K562 (cell line): Measurements from ENCODE around the gene FOXK2. TPM values are rescaled to one million over a fixed set of nuclear protein-coding genes. Genes with fewer than 3 reads are reported as not detected.

Source experiments
- BACH1 ChIP-seq: fragments of 200-800 bp; sonication (Bioruptor generic); IDR thresholded peaks from 2 replicates; pipeline ENCODE4 v1.6.1; 2016; ENCODE audit warnings: missing genetic modification characterization, missing compliant biosample characterization
- HDAC1 ChIP-seq, 2 experiments: fragments of 450-650 bp; IDR thresholded peaks; 2 replicates each; pipeline ENCODE4 v1.6.1; 2016 to 2017; ENCODE audit warnings: inconsistent platforms in 1 of 2, mild to moderate bottlenecking in 1 of 2, moderate library complexity in 1 of 2
- KLF13 ChIP-seq: fragments of 450-650 bp; IDR thresholded peaks from 2 replicates; pipeline ENCODE4 v1.6.1; 2016; ENCODE audit warnings: missing genetic modification characterization, low read depth, mild to moderate bottlenecking, missing compliant biosample characterization, moderate library complexity, borderline replicate concordance
- MITF ChIP-seq: IDR thresholded peaks from 2 replicates; pipeline ENCODE4 v1.6.1; 2014; ENCODE audit warnings: antibody characterized with exemption
- NFIC ChIP-seq: fragments of 450-650 bp; IDR thresholded peaks from 2 replicates; pipeline ENCODE4 v1.6.1; 2017; ENCODE audit warnings: mild to moderate bottlenecking, inconsistent platforms
- NKRF ChIP-seq: fragments of 450-650 bp; IDR thresholded peaks from 2 replicates; pipeline ENCODE4 v1.6.1; 2016; ENCODE audit warnings: borderline replicate concordance
- PURB ChIP-seq: sonication (generic); formaldehyde crosslinking; IDR thresholded peaks from 2 replicates; pipeline ENCODE4 v1.9.0; 2021; ENCODE audit warnings: low read depth, mild to moderate bottlenecking, missing genetic modification reagents
- SRSF9 ChIP-seq: fragments of 200-400 bp; formaldehyde crosslinking; IDR thresholded peaks from 2 replicates; pipeline ENCODE4 v1.6.1; 2017; ENCODE audit warnings: low read depth, low read length, borderline replicate concordance
- U2AF1 ChIP-seq: fragments of 200-400 bp; formaldehyde crosslinking; optimal IDR thresholded peaks from 2 replicates; pipeline ENCODE3; 2017; ENCODE audit warnings: mild to moderate bottlenecking, low read depth, low read length, moderate library complexity
- ZC3H11A ChIP-seq: IDR thresholded peaks from 2 replicates; pipeline ENCODE4 v1.6.1; 2012; ENCODE audit warnings: low read depth, low read length, improper control_type of control experiment
- ZHX1 ChIP-seq: fragments of 150-350 bp; conservative IDR thresholded peaks from 2 replicates; pipeline ENCODE4 v1.6.1; 2014; ENCODE audit warnings: low read length
- ZNF232 ChIP-seq: sonication (generic); formaldehyde crosslinking; IDR thresholded peaks from 2 replicates; pipeline ENCODE4 v1.8.0; 2022; ENCODE audit warnings: mild to moderate bottlenecking, missing genetic modification reagents
- ZNF511 ChIP-seq: sonication (generic); formaldehyde crosslinking; IDR thresholded peaks from 2 replicates; pipeline ENCODE4 v1.8.0; 2022; ENCODE audit warnings: mild to moderate bottlenecking, missing genetic modification reagents
- ZNF740 ChIP-seq, 3 experiments: fragments of 200-800 bp in 1 of 3; sonication (Bioruptor generic) in 1 of 3; sonication (generic) in 1 of 3; formaldehyde crosslinking in 1 of 3; IDR thresholded peaks; 2 replicates each; pipeline versions ENCODE4 v1.6.1 to v1.8.0; 2016 to 2022; ENCODE audit warnings: mild to moderate bottlenecking in 2 of 3, missing compliant biosample characterization in 2 of 3, missing genetic modification characterization in 2 of 3, missing genetic modification reagents in 1 of 3
- polyA plus RNA-seq, 8 experiments: library from polyadenylated mRNA; depleted of rRNA in 4 of 8; stranded (reverse) in 5 of 8; unstranded in 3 of 8; fragments of >200 nt; fragmentation: Nextera tagmentation in 2 of 8; fragmentation: Illumina TruSeq in 1 of 8; extraction: Ambion mirVana in 2 of 8; extraction: Trizol in 1 of 8; gene quantifications; 2 replicates each; pipeline versions ENCODE4 v1.2.1 to v1.2.3, GENCODE V29; 2011 to 2014; ENCODE audit warnings: inconsistent platforms in 1 of 8, missing spikeins in 1 of 8
- total RNA-seq, 7 experiments: library from RNA; depleted of rRNA in 6 of 7; stranded (reverse); fragments of >200 nt in 6 of 7; fragmentation: Illumina TruSeq in 2 of 7; extraction: Trizol in 2 of 7; gene quantifications; 2 replicates each; pipeline versions ENCODE4 v1.2.1 to v1.2.3, GENCODE V29; 2011 to 2021; ENCODE audit warnings: low replicate concordance in 1 of 7
- TF ChIP-seq, protein P1 (sequence below): fragments of 250-450 bp; sonication (Bioruptor Pico); IDR thresholded peaks from 2 replicates; pipeline ENCODE4 v1.5.0; 2021; ENCODE audit warnings: mild to moderate bottlenecking, moderate library complexity

Gene FOXK2
- total and polyA plus RNA-seq, 9 of the 15 experiments (the other 6 are each of a cell fraction or from before 2014, with no cell fraction given), result 3.0 to 86.0 (median 44.1) TPM

- no peak for TF ChIP-seq NFIC
- peak; percentile 47; the same call in 1 of the 2 replicates for TF ChIP-seq ZNF740 (CRISPR knock-in tag; IDR thresholded peaks at IDR 0.05)
- 0 out of 4 replicates have a peak, but pooled peaks of 1 of the 2 experiments have one; percentile 13 for TF ChIP-seq ZNF740 (tag; IDR thresholded peaks at IDR 0.05)
- peak; percentile 61; the same call in 1 of the 2 replicates for TF ChIP-seq KLF13 (tag)
- TF ChIP-seq ZNF511 (CRISPR knock-in tag), result no peak
- TF ChIP-seq NKRF, result peak; percentile 52; the same call in 1 of the 2 replicates
- TF ChIP-seq PURB (CRISPR knock-in tag), result no peak
- TF ChIP-seq MITF, result no peak
- no peak for TF ChIP-seq BACH1 (tag)
- no peak for TF ChIP-seq U2AF1
- no peak for TF ChIP-seq SRSF9
- 0 out of 2 replicates have a peak, but pooled peaks have one; percentile 50 for TF ChIP-seq ZNF232 (CRISPR knock-in tag)
- TF ChIP-seq HDAC1 (IDR thresholded peaks at IDR 0.05), result 0 out of 4 replicates have a peak, but pooled peaks of 1 of the 2 experiments have one; percentile 9
- TF ChIP-seq, protein P1, sequence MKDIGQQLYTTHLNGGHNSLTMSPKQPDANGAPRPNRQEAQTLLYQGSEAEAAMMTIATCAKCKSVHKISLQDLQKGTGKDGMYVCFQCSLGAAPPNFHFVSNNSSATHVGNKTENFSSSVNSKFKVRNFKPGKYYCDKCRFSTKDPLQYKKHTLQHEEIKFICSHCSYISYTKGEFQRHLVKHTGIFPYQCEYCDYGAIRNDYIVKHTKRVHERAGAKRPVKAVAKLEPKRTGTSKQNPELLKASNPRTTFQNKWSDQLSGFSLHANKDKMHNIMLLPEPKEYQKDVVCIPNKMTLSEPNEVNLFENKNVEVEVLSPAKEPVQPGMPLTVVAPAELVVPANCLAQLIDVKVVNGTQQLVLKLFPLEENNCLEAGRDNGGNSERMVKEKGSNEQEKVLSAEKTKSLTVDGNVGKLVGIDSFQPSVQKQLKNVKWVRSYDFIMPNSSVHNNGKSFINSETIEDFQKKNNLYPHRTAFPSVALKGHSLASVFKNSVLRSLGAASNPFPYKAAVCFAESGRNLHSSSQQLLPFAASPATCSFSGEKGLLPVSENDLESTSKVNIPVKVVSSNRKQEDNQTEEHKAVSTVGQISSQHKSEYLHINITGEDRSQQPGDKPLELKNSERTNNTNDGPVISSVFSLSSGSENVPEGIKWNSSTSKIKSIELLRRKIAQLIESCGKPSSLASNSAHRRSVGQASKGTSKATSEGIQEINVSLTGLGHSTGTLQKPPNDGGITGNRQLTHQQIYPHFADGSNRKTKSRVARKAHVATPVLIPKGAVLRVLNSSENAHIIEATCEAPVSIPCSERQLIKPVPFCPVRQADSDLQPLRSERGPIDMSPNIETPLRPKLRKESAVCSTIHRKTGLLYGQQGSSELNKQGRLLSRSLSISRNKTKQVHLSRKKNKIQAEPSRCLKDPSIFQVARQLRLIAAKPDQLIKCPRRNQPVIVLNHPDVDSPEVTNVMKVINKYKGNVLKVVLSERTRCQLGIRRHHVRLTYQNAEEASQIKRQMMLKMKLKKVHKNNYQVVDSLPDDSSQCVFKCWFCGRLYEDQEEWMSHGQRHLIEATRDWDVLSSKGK (CRISPR knock-in tag), result no peak
- no peak for TF ChIP-seq ZC3H11A
- TF ChIP-seq ZHX1, result no peak
These were observed 128.1 kb downstream of the FOXK2 start (continued) for GRCh38 chr17:82647593-82648164.
